Measurements from ENCODE around the gene BICRA.

DNA sequence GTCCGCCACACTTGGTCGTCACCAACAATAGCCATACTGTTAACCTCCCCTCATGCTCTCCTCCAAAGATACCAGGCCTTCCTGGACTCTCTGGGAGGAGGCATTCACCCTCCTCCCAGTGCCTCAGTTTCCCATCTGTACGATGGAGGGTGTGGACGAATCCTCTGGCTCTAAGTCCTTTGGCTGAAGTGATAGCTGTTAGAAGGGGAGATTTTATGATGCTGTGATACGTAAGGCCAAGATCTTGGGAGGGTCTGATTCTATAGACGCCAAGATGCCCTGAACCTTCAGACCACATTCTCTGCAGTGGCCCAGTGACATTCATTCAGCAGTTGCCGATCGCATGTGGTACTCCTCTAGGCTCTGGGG lies 121.6 kb downstream of the BICRA start:
- TF ChIP-seq BACH1 (IDR thresholded peaks at IDR 0.05; ENCODE audit: low read length): no peak
- no peak for TF ChIP-seq YY1 (IDR thresholded peaks at IDR 0.05; ENCODE audit: low read depth, low read length)
- TF ChIP-seq POLR2AphosphoS5 (IDR thresholded peaks at IDR 0.05; ENCODE audit: low read depth, low read length): no peak
- TF ChIP-seq EP300 (IDR thresholded peaks at IDR 0.05; ENCODE audit: borderline replicate concordance in 1 of 2, low read depth in 2 of 2, low read length in 2 of 2): no peak
- TF ChIP-seq RAD21 (IDR thresholded peaks at IDR 0.05 in 1 of 2, conservative IDR thresholded peaks at IDR 0.05 in 1 of 2; ENCODE audit: low read depth in 2 of 2, low read length in 2 of 2): no peak
- TF ChIP-seq TAF1 (IDR thresholded peaks at IDR 0.05; ENCODE audit: low read depth, low read length): no peak
- TF ChIP-seq, protein P1, sequence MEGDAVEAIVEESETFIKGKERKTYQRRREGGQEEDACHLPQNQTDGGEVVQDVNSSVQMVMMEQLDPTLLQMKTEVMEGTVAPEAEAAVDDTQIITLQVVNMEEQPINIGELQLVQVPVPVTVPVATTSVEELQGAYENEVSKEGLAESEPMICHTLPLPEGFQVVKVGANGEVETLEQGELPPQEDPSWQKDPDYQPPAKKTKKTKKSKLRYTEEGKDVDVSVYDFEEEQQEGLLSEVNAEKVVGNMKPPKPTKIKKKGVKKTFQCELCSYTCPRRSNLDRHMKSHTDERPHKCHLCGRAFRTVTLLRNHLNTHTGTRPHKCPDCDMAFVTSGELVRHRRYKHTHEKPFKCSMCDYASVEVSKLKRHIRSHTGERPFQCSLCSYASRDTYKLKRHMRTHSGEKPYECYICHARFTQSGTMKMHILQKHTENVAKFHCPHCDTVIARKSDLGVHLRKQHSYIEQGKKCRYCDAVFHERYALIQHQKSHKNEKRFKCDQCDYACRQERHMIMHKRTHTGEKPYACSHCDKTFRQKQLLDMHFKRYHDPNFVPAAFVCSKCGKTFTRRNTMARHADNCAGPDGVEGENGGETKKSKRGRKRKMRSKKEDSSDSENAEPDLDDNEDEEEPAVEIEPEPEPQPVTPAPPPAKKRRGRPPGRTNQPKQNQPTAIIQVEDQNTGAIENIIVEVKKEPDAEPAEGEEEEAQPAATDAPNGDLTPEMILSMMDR (IDR thresholded peaks at IDR 0.05; ENCODE audit: control extremely low read depth in 1 of 3, insufficient read depth in 1 of 3, low read depth in 1 of 3, low read length in 3 of 3): no peak

Measured in H1 (cell line).